Activated naive CD8-positive, alpha-beta T cell (primary cell): ENCODE measurements around the gene CYP39A1.

Source experiments
- H3K27ac Mint-ChIP-seq: one replicate; pipeline ENCODE4 v1.8.0; 2021; ENCODE audit warnings: mixed read lengths
- H3K27me3 Mint-ChIP-seq: one replicate; pipeline ENCODE4 v1.8.0; 2021; ENCODE audit warnings: mixed read lengths
- H3K36me3 Mint-ChIP-seq: one replicate; pipeline ENCODE4 v1.8.0; 2021; ENCODE audit warnings: mixed read lengths
- H3K4me1 Mint-ChIP-seq: one replicate; pipeline ENCODE4 v1.8.0; 2021; ENCODE audit warnings: low read depth, mixed read lengths
- H3K4me3 Mint-ChIP-seq: one replicate; pipeline ENCODE4 v1.8.0; 2021; ENCODE audit warnings: mild to moderate bottlenecking, mixed read lengths
- H3K9me3 Mint-ChIP-seq: one replicate; pipeline ENCODE4 v1.8.0; 2021; ENCODE audit warnings: low read depth, mixed read lengths

CYP39A1 gene

GRCh38 chr6:46528961-46529750 lies 123.5 kb downstream of the CYP39A1 start:
- no peaks in the 10 kb centered on the region for H3K4me1 Mint-ChIP-seq
- peaks cover 16% of the 10 kb centered on the region for H3K27me3 Mint-ChIP-seq
- no peak overlapping the region for H3K4me3 Mint-ChIP-seq
- no peaks in the 10 kb centered on the region for H3K9me3 Mint-ChIP-seq
- H3K36me3 Mint-ChIP-seq, result no peaks in the 10 kb centered on the region
- no peak overlapping the region for H3K27ac Mint-ChIP-seq

DNA sequence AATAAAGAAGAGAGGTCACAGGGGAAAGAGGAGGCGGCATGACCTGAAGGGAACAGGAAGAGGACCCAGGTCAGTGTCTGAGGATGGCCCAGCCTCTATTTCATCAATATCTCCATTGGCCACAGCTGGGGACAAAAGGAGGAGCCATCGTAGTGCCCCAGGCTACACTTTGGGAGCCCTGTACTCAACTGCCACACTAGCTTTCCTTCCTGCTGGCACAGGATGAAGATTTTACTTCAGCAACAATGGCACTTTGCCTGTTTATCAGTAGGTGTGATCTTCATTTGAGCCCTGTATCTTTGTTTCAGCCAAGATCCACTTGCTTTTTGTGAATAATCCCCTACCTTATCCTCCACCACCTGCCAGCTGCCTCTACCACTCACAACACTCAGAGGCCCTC lies 126.0 kb downstream of the CYP39A1 start:
- H3K4me1 Mint-ChIP-seq, result no peaks in the 10 kb centered on the region
- no peaks in the 10 kb centered on the region for H3K36me3 Mint-ChIP-seq
- no peak overlapping the region for H3K27ac Mint-ChIP-seq
- no peak overlapping the region for H3K4me3 Mint-ChIP-seq
- peaks cover 3% of the 10 kb centered on the region for H3K9me3 Mint-ChIP-seq
- peaks cover 18% of the 10 kb centered on the region for H3K27me3 Mint-ChIP-seq

- Mint-ChIP-seq H3K36me3 (no peaks in the 10 kb centered on the region), H3K4me1 (no peaks in the 10 kb centered on the region), H3K27me3 (peaks cover 18% of the 10 kb centered on the region), H3K27ac (no peak overlapping the region), H3K9me3 (peaks cover 3% of the 10 kb centered on the region), H3K4me3 (no peak overlapping the region)
These were observed 127.0 kb downstream of the CYP39A1 start for GRCh38 chr6:46525583-46525982.

DNA sequence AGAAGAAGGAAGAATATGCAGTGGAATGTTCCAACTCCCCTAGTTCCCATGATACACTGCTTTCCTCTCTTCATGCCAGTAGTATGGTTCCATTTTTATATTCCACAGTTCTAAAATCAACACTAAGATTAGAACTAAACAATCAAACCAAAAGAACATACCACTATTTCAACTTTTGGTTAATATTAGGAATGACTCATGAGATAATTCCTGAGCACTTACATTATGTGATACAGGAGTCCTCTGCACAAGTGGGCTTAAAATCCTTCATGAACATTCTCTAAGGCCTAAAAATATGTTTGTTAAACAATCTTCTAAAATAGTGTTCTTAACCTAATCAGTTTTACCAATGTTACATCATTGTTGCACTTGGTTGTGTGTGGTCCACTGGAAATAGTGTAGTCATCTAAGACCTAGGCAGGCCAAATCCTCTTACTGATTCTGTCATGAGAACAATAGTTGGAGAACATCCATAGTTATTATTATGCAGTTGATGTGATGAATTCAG lies 131.1 kb downstream of the CYP39A1 start:
- H3K9me3 Mint-ChIP-seq, result peaks cover 3% of the 10 kb centered on the region
- H3K4me1 Mint-ChIP-seq, result no peaks in the 10 kb centered on the region
- no peaks in the 10 kb centered on the region for H3K36me3 Mint-ChIP-seq
- no peak overlapping the region for H3K4me3 Mint-ChIP-seq
- no peak overlapping the region for H3K27ac Mint-ChIP-seq
- H3K27me3 Mint-ChIP-seq, result peaks cover 7% of the 10 kb centered on the region

DNA sequence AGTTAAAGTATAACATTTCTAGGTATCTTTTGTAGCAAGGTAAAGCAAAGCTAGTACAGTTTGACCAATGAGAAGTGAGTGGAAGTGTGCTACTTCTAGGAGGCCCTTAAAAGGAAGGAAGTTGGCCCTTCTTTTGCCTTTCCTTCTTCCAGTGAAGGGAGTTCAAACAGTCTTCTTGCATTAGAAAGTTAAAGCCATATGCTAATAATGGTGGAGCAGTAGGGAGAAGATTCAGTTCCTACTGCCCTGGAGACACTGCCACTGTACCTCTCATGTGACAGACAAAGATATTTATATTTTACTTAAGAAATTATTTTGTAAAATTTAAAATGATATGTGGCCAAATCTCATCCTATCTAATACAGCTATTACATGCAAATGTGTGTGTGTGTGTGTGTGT lies 135.4 kb downstream of the CYP39A1 start:
- Mint-ChIP-seq H3K27me3 (peaks cover 3% of the 10 kb centered on the region), H3K36me3 (no peaks in the 10 kb centered on the region), H3K9me3 (no peaks in the 10 kb centered on the region), H3K27ac (no peak overlapping the region), H3K4me1 (no peaks in the 10 kb centered on the region), H3K4me3 (no peak overlapping the region)

- no peak overlapping the region for H3K4me3 Mint-ChIP-seq
- H3K27ac Mint-ChIP-seq, result no peak overlapping the region
- no peaks in the 10 kb centered on the region for H3K4me1 Mint-ChIP-seq
- H3K27me3 Mint-ChIP-seq, result peaks cover 3% of the 10 kb centered on the region
- no peaks in the 10 kb centered on the region for H3K36me3 Mint-ChIP-seq
- no peaks in the 10 kb centered on the region for H3K9me3 Mint-ChIP-seq
These were observed 139.1 kb downstream of the CYP39A1 start for GRCh38 chr6:46513533-46513932.

DNA sequence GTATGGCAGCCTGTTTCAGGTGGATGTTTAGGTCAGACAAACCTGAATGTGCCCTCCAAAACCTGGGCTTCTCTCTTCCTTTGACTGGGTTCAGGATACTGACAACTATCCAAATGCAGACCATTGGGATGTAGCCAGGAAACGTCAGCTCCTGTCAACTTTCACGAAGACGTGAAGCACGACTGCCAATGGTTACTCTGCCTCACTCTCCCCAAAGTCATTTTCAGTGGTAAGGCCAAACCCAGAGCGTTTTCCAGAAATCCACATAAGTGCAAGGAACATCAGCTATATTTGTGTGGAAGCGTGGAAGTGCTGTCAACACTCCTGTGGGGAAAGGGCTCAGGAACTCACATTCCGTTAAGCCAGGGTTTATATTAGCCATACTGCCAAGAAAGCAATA lies 141.3 kb downstream of the CYP39A1 start:
- Mint-ChIP-seq H3K9me3 (no peaks in the 10 kb centered on the region), H3K27me3 (peaks cover 3% of the 10 kb centered on the region), H3K4me1 (no peaks in the 10 kb centered on the region), H3K4me3 (no peak overlapping the region), H3K27ac (no peak overlapping the region), H3K36me3 (no peaks in the 10 kb centered on the region)

- no peaks in the 10 kb centered on the region for H3K9me3 Mint-ChIP-seq
- H3K4me1 Mint-ChIP-seq, result no peaks in the 10 kb centered on the region
- H3K27ac Mint-ChIP-seq, result no peak overlapping the region
- no peaks in the 10 kb centered on the region for H3K36me3 Mint-ChIP-seq
- H3K27me3 Mint-ChIP-seq, result peaks cover under 1% of the 10 kb centered on the region
- no peak overlapping the region for H3K4me3 Mint-ChIP-seq
These were observed 142.0 kb downstream of the CYP39A1 start for GRCh38 chr6:46510651-46511050.

- no peaks in the 10 kb centered on the region for H3K4me1 Mint-ChIP-seq
- no peaks in the 10 kb centered on the region for H3K9me3 Mint-ChIP-seq
- no peaks in the 10 kb centered on the region for H3K36me3 Mint-ChIP-seq
- H3K27me3 Mint-ChIP-seq, result no peaks in the 10 kb centered on the region
- no peak overlapping the region for H3K4me3 Mint-ChIP-seq
- H3K27ac Mint-ChIP-seq, result no peak overlapping the region
These were observed 142.6 kb downstream of the CYP39A1 start for GRCh38 chr6:46509981-46510510.

- no peaks in the 10 kb centered on the region for H3K36me3 Mint-ChIP-seq
- no peaks in the 10 kb centered on the region for H3K27me3 Mint-ChIP-seq
- H3K4me1 Mint-ChIP-seq, result no peaks in the 10 kb centered on the region
- no peaks in the 10 kb centered on the region for H3K9me3 Mint-ChIP-seq
- H3K4me3 Mint-ChIP-seq, result no peak overlapping the region
- H3K27ac Mint-ChIP-seq, result no peak overlapping the region
These were observed 143.6 kb downstream of the CYP39A1 start for GRCh38 chr6:46509063-46509462.

- no peaks in the 10 kb centered on the region for H3K36me3 Mint-ChIP-seq
- H3K9me3 Mint-ChIP-seq, result no peaks in the 10 kb centered on the region
- no peaks in the 10 kb centered on the region for H3K27me3 Mint-ChIP-seq
- no peaks in the 10 kb centered on the region for H3K4me1 Mint-ChIP-seq
- no peak overlapping the region for H3K27ac Mint-ChIP-seq
- no peak overlapping the region for H3K4me3 Mint-ChIP-seq
These were observed 145.2 kb downstream of the CYP39A1 start for GRCh38 chr6:46507426-46507825.

DNA sequence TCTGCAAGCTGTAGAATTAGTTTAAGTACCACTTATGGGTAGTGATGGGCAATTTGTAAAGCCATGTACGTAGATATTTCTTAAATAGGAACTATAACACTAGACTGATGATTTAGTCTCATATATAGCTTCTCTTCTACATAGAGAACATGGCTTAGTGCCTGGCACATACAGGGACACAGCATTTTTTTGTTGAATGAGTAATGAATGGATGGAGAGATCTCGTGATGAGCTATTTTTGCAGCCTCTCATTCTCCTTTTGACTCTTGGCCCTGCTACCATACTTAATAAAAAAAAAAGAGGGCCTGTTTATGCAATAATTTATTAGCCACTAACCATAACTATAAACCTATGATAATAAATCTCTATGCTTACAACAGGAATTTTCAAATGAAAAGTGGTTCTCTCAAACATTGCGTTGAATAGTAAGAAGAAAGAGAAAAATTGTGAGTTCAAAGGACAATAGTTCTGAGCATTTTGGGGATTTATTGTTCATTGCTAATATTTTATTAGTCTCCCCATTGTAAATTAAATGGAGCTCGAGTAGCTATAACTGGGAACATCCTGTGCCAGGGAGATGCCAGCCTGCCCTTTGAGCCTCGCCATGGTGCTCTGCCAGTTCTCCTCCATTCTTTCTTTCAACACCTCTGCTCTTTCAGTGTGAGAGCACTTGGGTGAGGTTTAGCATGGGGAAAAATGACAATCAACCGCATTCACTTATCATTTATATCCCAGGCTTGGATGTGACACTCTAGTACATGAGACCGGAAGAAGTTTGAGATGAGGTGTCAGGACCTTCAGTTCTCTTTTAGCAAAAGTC lies 146.7 kb downstream of the CYP39A1 start:
- Mint-ChIP-seq H3K27ac (no peak overlapping the region), H3K4me1 (no peaks in the 10 kb centered on the region), H3K4me3 (no peak overlapping the region), H3K27me3 (peaks cover 4% of the 10 kb centered on the region), H3K36me3 (no peaks in the 10 kb centered on the region), H3K9me3 (no peaks in the 10 kb centered on the region)

DNA sequence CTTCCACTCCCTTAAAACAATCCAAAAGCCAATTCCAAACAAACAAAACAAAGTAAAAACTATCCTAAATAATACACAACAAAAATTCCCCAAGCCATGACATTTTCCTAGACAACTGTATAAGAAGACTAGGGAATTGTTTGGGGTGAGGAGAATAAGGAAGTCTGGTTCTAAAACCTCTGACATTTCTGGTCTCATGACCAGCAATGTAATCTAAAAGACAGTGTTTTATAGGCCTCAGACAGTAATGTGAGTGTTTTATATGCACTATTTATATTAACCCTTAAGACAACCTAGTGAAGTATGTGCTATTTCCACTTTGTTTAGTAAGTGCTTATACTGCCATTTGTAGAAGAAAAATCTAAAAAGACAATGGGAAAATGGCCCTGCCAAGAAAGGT lies 148.4 kb downstream of the CYP39A1 start:
- H3K4me1 Mint-ChIP-seq, result no peaks in the 10 kb centered on the region
- H3K27me3 Mint-ChIP-seq, result peaks cover 12% of the 10 kb centered on the region
- H3K4me3 Mint-ChIP-seq, result no peak overlapping the region
- no peaks in the 10 kb centered on the region for H3K36me3 Mint-ChIP-seq
- no peaks in the 10 kb centered on the region for H3K9me3 Mint-ChIP-seq
- H3K27ac Mint-ChIP-seq, result no peak overlapping the region

DNA sequence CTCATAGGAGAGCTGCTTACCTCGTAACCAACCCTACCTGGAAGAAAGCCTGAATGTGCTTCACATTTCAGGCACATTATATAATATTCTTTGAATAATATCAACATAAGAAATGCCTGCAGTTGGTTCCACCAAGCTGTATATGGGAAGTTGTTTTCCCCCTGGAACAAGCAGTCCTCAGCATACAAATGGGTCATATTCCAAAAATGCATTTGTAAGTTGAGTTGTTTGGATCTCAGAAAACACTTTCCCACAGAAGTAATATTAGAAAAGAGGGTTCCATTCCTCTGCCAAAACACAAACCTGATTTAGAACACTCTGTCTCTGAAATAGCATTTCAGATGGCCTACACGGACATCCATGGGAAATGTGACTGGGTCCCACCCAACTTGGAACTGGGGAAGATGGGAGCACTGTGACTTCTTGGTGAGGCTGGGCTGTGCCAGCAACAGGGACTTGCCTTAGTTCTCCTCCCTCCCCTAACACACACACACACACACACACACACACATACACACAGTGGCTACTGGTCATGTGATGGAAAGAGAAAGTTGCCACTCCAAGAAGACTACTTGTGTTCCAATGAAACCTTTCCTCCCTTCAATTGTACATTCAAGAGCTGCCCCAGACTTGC lies 150.0 kb downstream of the CYP39A1 start:
- H3K36me3 Mint-ChIP-seq, result no peaks in the 10 kb centered on the region
- no peak overlapping the region for H3K27ac Mint-ChIP-seq
- no peaks in the 10 kb centered on the region for H3K9me3 Mint-ChIP-seq
- H3K27me3 Mint-ChIP-seq, result peaks cover 12% of the 10 kb centered on the region
- no peak overlapping the region for H3K4me3 Mint-ChIP-seq
- no peaks in the 10 kb centered on the region for H3K4me1 Mint-ChIP-seq
